ENCODE measurements around the gene SH3GL1. TPM values are rescaled to one million over a fixed set of nuclear protein-coding genes. Genes with fewer than 3 reads are reported as not detected.

SH3GL1 gene
- total and polyA plus RNA-seq, 9 of the 15 experiments (the other 6 are each of a cell fraction or from before 2014, with no cell fraction given): 1.7 to 75.3 (median 25.7) TPM

GRCh38 chr19:4318460-4318859 is 81.9 kb downstream of the SH3GL1 start (continued):
- no peak for TF ChIP-seq E2F8 (IDR thresholded peaks at IDR 0.05; ENCODE audit: low read depth, partially characterized antibody)

- peak overlapping the region in 1 of 2 experiments; percentile 18; a peak in 1 of 4 replicates for H3K9ac ChIP-seq (ENCODE audit: insufficient read depth in 1 of 2, low read depth in 2 of 2, low read length in 2 of 2)
- peaks cover 0 to 9% of the 10 kb centered on the region in 2 experiments; a peak in 3 of 5 replicates for H3K4me1 ChIP-seq (replicated peaks in 1 of 2; ENCODE audit: control insufficient read depth in 2 of 2, insufficient read depth in 2 of 2, low read length in 2 of 2)
- H2AFZ ChIP-seq (ENCODE audit: low read depth, low read length): 0 out of 2 replicates have a peak overlapping the region, but pooled peaks have one; percentile 21
- H3K9me3 ChIP-seq (replicated peaks; ENCODE audit: control insufficient read depth, insufficient read depth, low read depth, low read length): peaks cover 4% of the 10 kb centered on the region; the same call in 1 of the 2 replicates
- no peaks in the 10 kb centered on the region for H3K9me1 ChIP-seq (ENCODE audit: control insufficient read depth, insufficient read depth, low read length)
- no peaks in the 10 kb centered on the region for H4K20me1 ChIP-seq (replicated peaks; ENCODE audit: control insufficient read depth, insufficient read depth, low read length)
- CTCF ChIA-PET (ENCODE audit: low intra/inter-chr PET ratio): no interaction called here
- no TSS peak for BruUV-seq (replicated peaks)
- 46% methylated on average over 9 of the region's 9 CpGs for WGBS (ENCODE audit: insufficient coverage, low coverage, missing lambda C conversion rate)
- no peak overlapping the region for H3K4me3 ChIP-seq
- FAIRE-seq: no peak
- no peak for DNase-seq (ENCODE audit: extremely low read depth in 1 of 4, low spot score in 3 of 4)
- H3K79me2 ChIP-seq (ENCODE audit: control insufficient read depth, insufficient read depth, low read length): no peaks in the 10 kb centered on the region
- no peaks in the 10 kb centered on the region for H3K27me3 ChIP-seq (ENCODE audit: control insufficient read depth in 2 of 2, insufficient read depth in 2 of 2, low read length in 2 of 2)
- H3K27ac ChIP-seq (ENCODE audit: extremely low read depth, low read depth, low read length): no peak overlapping the region
- H3K36me3 ChIP-seq (ENCODE audit: control insufficient read depth, insufficient read depth, low read length): no peaks in the 10 kb centered on the region
- ATAC-seq: no peak
- H3K4me2 ChIP-seq (ENCODE audit: insufficient read depth, low read length): no peak overlapping the region
- POLR2A ChIA-PET: interaction anchor here (1.0 kb wide), 1 partner anchor 26 kb away, joined by 3 read pairs; no protein-coding TSS in a partner anchor
- in situ Hi-C loops (cut with MboI): no loop called here
- intact Hi-C loops (cut with micrococcal nuclease): no loop called here
- no peak for TF ChIP-seq AFF4 (CRISPR knock-in tag; IDR thresholded peaks at IDR 0.05)
- TF ChIP-seq ARNT (IDR thresholded peaks at IDR 0.05): no peak
- no peak for TF ChIP-seq CBX3 (IDR thresholded peaks at IDR 0.05; ENCODE audit: borderline replicate concordance in 1 of 2, low read length in 2 of 2)
- no peak for TF ChIP-seq ZNF324 (CRISPR knock-in tag; IDR thresholded peaks at IDR 0.05)
- no peak for TF ChIP-seq CGGBP1 (CRISPR knock-in tag; IDR thresholded peaks at IDR 0.05)
- no peak for TF ChIP-seq ZNF274 (IDR thresholded peaks at IDR 0.05; ENCODE audit: borderline replicate concordance, low read depth, low read length)
- no peak for TF ChIP-seq ZNF589 (CRISPR knock-in tag; IDR thresholded peaks at IDR 0.05; ENCODE audit: low read depth)
- TF ChIP-seq ZSCAN29 (IDR thresholded peaks at IDR 0.05): no peak
- TF ChIP-seq ZKSCAN8 (CRISPR knock-in tag; IDR thresholded peaks at IDR 0.05): no peak
- no peak for TF ChIP-seq U2AF2 (optimal IDR thresholded peaks at IDR 0.05; ENCODE audit: low read depth, low read length)
- TF ChIP-seq ZFP36 (IDR thresholded peaks at IDR 0.05; ENCODE audit: low read depth, low read length, partially characterized antibody): no peak
- no peak for TF ChIP-seq POLR2G (IDR thresholded peaks at IDR 0.05; ENCODE audit: low read depth, low read length)
- no peak for TF ChIP-seq RBM14 (IDR thresholded peaks at IDR 0.05; ENCODE audit: borderline replicate concordance, insufficient read depth, low read depth, low read length)
- no peak for TF ChIP-seq XRCC4 (IDR thresholded peaks at IDR 0.05; ENCODE audit: extremely low read depth, insufficient read depth, insufficient read length)
These were observed 83.4 kb downstream of the SH3GL1 start for GRCh38 chr19:4316956-4317355.

Measured in K562 (cell line).